ENCODE measurements around the gene ABHD17A. TPM values are rescaled to one million over a fixed set of nuclear protein-coding genes. Genes with fewer than 3 reads are reported as not detected.

ABHD17A gene
- total RNA-seq, 2 donors from 2014 or later, result 96.8 to 143 TPM

- Histone ChIP-seq H3K27ac (no peak overlapping the region), H3K36me3 (peaks cover 19% of the 10 kb centered on the region), H3K4me3 (no peak overlapping the region), H3K9me3 (no peaks in the 10 kb centered on the region), H3K4me1 (ENCODE audit: control insufficient read depth in 1 of 2, low read depth in 2 of 2) (peaks cover 0 to 4% of the 10 kb centered on the region in 2 donors), H3K27me3 (replicated peaks; ENCODE audit: insufficient read depth) (no peaks in the 10 kb centered on the region)
- DNase-seq (ENCODE audit: low spot score) (no peak), ATAC-seq (ENCODE audit: insufficient number of reproducible peaks, low FRiP score, low read depth) (no peak)
- no peak for TF ChIP-seq CTCF (IDR thresholded peaks at IDR 0.05)
These were observed 56.7 kb downstream of the ABHD17A start for GRCh38 chr19:1828279-1829238.

GRCh38 chr19:1827566-1828278 lies 57.6 kb downstream of the ABHD17A start:
- Histone ChIP-seq H3K36me3 (peaks cover 28% of the 10 kb centered on the region), H3K27ac (no peak overlapping the region), H3K9me3 (no peaks in the 10 kb centered on the region), H3K4me1 (ENCODE audit: control insufficient read depth in 1 of 2, low read depth in 2 of 2) (peaks cover 0 to 4% of the 10 kb centered on the region in 2 donors), H3K27me3 (replicated peaks; ENCODE audit: insufficient read depth) (no peaks in the 10 kb centered on the region), H3K4me3 (no peak overlapping the region)
- DNase-seq (ENCODE audit: low spot score) (no peak), ATAC-seq (ENCODE audit: insufficient number of reproducible peaks, low FRiP score, low read depth) (no peak)
- no peak for TF ChIP-seq CTCF (IDR thresholded peaks at IDR 0.05)

Other genes starting within 250 kb of the ABHD17A start
- gene TCF3, start 232.9 kb downstream of the ABHD17A start, total RNA-seq, result 10 to 100 TPM; 46.0 to 52.5 TPM
- under 1 TPM in 1 of 2 donors, not detected in 1; 0.42 TPM for gene ONECUT3, start 132.0 kb downstream of the ABHD17A start, total RNA-seq
- 1 to 10 TPM in 1 of 2 donors, under 1 TPM in 1; 0.21 to 1.4 TPM for gene ATP8B3, start 73.2 kb downstream of the ABHD17A start, total RNA-seq
- gene REXO1, start 37.0 kb downstream of the ABHD17A start, total RNA-seq, result 10 to 100 TPM; 18.2 to 24.5 TPM
- 10 to 100 TPM in 1 of 2 donors, 1 to 10 TPM in 1; 7.7 to 11.0 TPM for gene KLF16, start 21.9 kb downstream of the ABHD17A start, total RNA-seq
- 1 to 10 TPM; 3.9 to 8.4 TPM for gene ADAT3, start 19.9 kb upstream of the ABHD17A start, total RNA-seq
- 10 to 100 TPM; 44.1 to 73.7 TPM for gene SCAMP4, start 19.9 kb upstream of the ABHD17A start, total RNA-seq
- 10 to 100 TPM; 55.5 to 92.4 TPM for gene CSNK1G2, start 55.7 kb upstream of the ABHD17A start, total RNA-seq
- gene BTBD2, start 130.2 kb upstream of the ABHD17A start, total RNA-seq, result 100 to 1,000 TPM in 1 of 2 donors, 10 to 100 TPM in 1; 43.2 to 107 TPM
- 10 to 100 TPM; 69.7 to 96.3 TPM for gene MKNK2, start 165.7 kb upstream of the ABHD17A start, total RNA-seq
- 10 to 100 TPM; 37.8 to 50.9 TPM for gene MOB3A, start 210.8 kb upstream of the ABHD17A start, total RNA-seq
- 1 to 10 TPM; 3.1 to 6.1 TPM for gene IZUMO4, start 211.4 kb upstream of the ABHD17A start, total RNA-seq

Measured in thoracic aorta (tissue), 2 donors.